Measurements from ENCODE around the gene CLCNKB. TPM values are rescaled to one million over a fixed set of nuclear protein-coding genes. Genes with fewer than 3 reads are reported as not detected.

The CLCNKB gene
- total and polyA plus RNA-seq, 2 of the 13 experiments (the other 11 are each of a cell fraction or from before 2014, with no cell fraction given): 0.04 TPM; not detected in 1

- FAIRE-seq (no peak), ATAC-seq (no peak), DNase-seq (ENCODE audit: low spot score) (no peak)
- WGBS (ENCODE audit: low lambda C conversion rate): 9% methylated on average over 2 of the region's 7 CpGs
- no peaks in the 10 kb centered on the region for H3K9me3 ChIP-seq (ENCODE audit: low read length)
- POLR2A ChIA-PET: no interaction called here
- intact Hi-C loops (cut with micrococcal nuclease; ENCODE audit: unreplicated experiment): no loop called here
- peaks cover 19% of the 10 kb centered on the region for H3K4me1 ChIP-seq (ENCODE audit: insufficient read depth, low read length)
- in situ Hi-C loops (cut with HindIII; ENCODE audit: extremely low pct_ligation_motif_present, low pct_unique_long_range_greater_than_20kb): no loop called here
- no peaks in the 10 kb centered on the region for H3K79me2 ChIP-seq (ENCODE audit: insufficient read depth, low read length)
- H4K20me1 ChIP-seq (ENCODE audit: insufficient read depth, low read length): no peaks in the 10 kb centered on the region; the same call in 1 of the 2 replicates
- no peak overlapping the region for H2AFZ ChIP-seq (ENCODE audit: low read length)
- no peak overlapping the region for H3K4me2 ChIP-seq (ENCODE audit: low read depth, low read length)
- H3K27ac ChIP-seq (ENCODE audit: extremely low read length, insufficient read depth, low read length): no peak overlapping the region
- H3K4me3 ChIP-seq (replicated peaks in 1 of 3; ENCODE audit: insufficient read depth in 1 of 3, low read depth in 2 of 3, low read length in 3 of 3): no peak overlapping the region
- TF ChIP-seq MNT (IDR thresholded peaks at IDR 0.05): no peak
- TF ChIP-seq ZNF609 (CRISPR knock-in tag; IDR thresholded peaks at IDR 0.05; ENCODE audit: borderline replicate concordance): no peak
- no peak for TF ChIP-seq ZNF737 (CRISPR knock-in tag; IDR thresholded peaks at IDR 0.05; ENCODE audit: borderline replicate concordance)
- no peak for TF ChIP-seq DNMT3B (CRISPR knock-in tag; conservative IDR thresholded peaks at IDR 0.05)
- no peak for TF ChIP-seq ZNF234 (CRISPR knock-in tag; conservative IDR thresholded peaks at IDR 0.05)
- TF ChIP-seq ATF1 (CRISPR knock-in tag; IDR thresholded peaks at IDR 0.05): no peak
- no peak for TF ChIP-seq MTA3 (CRISPR knock-in tag; IDR thresholded peaks at IDR 0.05)
- no peak for TF ChIP-seq ATM (IDR thresholded peaks at IDR 0.05; ENCODE audit: borderline replicate concordance)
- no peak for TF ChIP-seq ZNF24 (IDR thresholded peaks at IDR 0.05)
- no peak for TF ChIP-seq ZNF446 (CRISPR knock-in tag; IDR thresholded peaks at IDR 0.05)
- no peak for TF ChIP-seq E2F2 (CRISPR knock-in tag; IDR thresholded peaks at IDR 0.05; ENCODE audit: borderline replicate concordance)
- no peak for TF ChIP-seq PLRG1 (conservative IDR thresholded peaks at IDR 0.05)
- no peak for TF ChIP-seq HNRNPLL (IDR thresholded peaks at IDR 0.05; ENCODE audit: low read depth, low read length, poor library complexity, severe bottlenecking)
- no peak for TF ChIP-seq HNF4G (IDR thresholded peaks at IDR 0.05; ENCODE audit: borderline replicate concordance, low read depth, low read length)
- TF ChIP-seq HNF4G (CRISPR knock-in tag; IDR thresholded peaks at IDR 0.05; ENCODE audit: borderline replicate concordance, low read depth): no peak
- no peak overlapping the region for H3K9ac ChIP-seq (ENCODE audit: insufficient read depth, low read depth, low read length)
- no TSS peak for BruUV-seq (replicated peaks)
- CTCF ChIA-PET (ENCODE audit: low intra/inter-chr PET ratio, low total read pairs): interaction anchor here (1.3 to 2.8 kb wide), 2 partner anchors 22 to 46 kb away, joined by 3 to 35 read pairs; no protein-coding TSS in a partner anchor
- H3K27me3 ChIP-seq (ENCODE audit: control insufficient read depth in 1 of 2, insufficient read depth in 2 of 2, low read length in 2 of 2): peaks cover 7 to 35% of the 10 kb centered on the region in 2 experiments; a peak in 3 of 5 replicates
- no peaks in the 10 kb centered on the region for H3K36me3 ChIP-seq (replicated peaks in 1 of 2; ENCODE audit: control insufficient read depth in 1 of 2, insufficient read depth in 2 of 2, low read length in 2 of 2)
Measured at GRCh38 chr1:16054598-16055540, 11.3 kb downstream of the CLCNKB start.

Data from HepG2 (cell line).